ENCODE measurements around the gene TGM5. TPM values are rescaled to one million over a fixed set of nuclear protein-coding genes. Genes with fewer than 3 reads are reported as not detected.
A peak's percentile ranks its signal among the peaks of the same experiment; 100 is the strongest.

TGM5 gene, protein sequence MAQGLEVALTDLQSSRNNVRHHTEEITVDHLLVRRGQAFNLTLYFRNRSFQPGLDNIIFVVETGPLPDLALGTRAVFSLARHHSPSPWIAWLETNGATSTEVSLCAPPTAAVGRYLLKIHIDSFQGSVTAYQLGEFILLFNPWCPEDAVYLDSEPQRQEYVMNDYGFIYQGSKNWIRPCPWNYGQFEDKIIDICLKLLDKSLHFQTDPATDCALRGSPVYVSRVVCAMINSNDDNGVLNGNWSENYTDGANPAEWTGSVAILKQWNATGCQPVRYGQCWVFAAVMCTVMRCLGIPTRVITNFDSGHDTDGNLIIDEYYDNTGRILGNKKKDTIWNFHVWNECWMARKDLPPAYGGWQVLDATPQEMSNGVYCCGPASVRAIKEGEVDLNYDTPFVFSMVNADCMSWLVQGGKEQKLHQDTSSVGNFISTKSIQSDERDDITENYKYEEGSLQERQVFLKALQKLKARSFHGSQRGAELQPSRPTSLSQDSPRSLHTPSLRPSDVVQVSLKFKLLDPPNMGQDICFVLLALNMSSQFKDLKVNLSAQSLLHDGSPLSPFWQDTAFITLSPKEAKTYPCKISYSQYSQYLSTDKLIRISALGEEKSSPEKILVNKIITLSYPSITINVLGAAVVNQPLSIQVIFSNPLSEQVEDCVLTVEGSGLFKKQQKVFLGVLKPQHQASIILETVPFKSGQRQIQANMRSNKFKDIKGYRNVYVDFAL
- total RNA-seq = not detected in 2 replicates
- long read RNA-seq = 0 reads

GRCh38 chr15:43266834-43267233 is at the start of gene TGM5:
Gene TGM5, minus strand, starts transcription at chr15:43266928. Its CDS starts 79 bp downstream, at chr15:43266849.
- Mint-ChIP-seq H3K4me1 (ENCODE audit: unreplicated experiment) (no peaks in the 10 kb centered on the region), H3K4me3 (ENCODE audit: unreplicated experiment) (no peak within 1 kb of the TSS), H3K36me3 (ENCODE audit: unreplicated experiment) (no peaks in the 10 kb centered on the region), H3K9me3 (ENCODE audit: unreplicated experiment) (no peaks in the 10 kb centered on the region), H3K27me3 (ENCODE audit: unreplicated experiment) (peaks cover 72% of the 10 kb centered on the region), H3K27ac (ENCODE audit: unreplicated experiment) (no peak within 1 kb of the TSS)
- no peak for TF ChIP-seq CTCF (IDR thresholded peaks at IDR 0.05)
- peak; percentile 80 for DNase-seq (ENCODE audit: extremely low spot score, unreplicated experiment)

- H3K4me1 Mint-ChIP-seq (ENCODE audit: unreplicated experiment) = no peaks in the 10 kb centered on the region
- no peak for DNase-seq (ENCODE audit: extremely low spot score, unreplicated experiment)
- H3K27ac Mint-ChIP-seq (ENCODE audit: unreplicated experiment) = no peak overlapping the region
- H3K9me3 Mint-ChIP-seq (ENCODE audit: unreplicated experiment) = no peaks in the 10 kb centered on the region
- no peak overlapping the region for H3K4me3 Mint-ChIP-seq (ENCODE audit: unreplicated experiment)
- H3K27me3 Mint-ChIP-seq (ENCODE audit: unreplicated experiment) = peaks cover 54% of the 10 kb centered on the region
- TF ChIP-seq CTCF (IDR thresholded peaks at IDR 0.05) = no peak
- no peaks in the 10 kb centered on the region for H3K36me3 Mint-ChIP-seq (ENCODE audit: unreplicated experiment)
Measured at GRCh38 chr15:43314171-43314570, 47.4 kb upstream of the TGM5 start.

GRCh38 chr15:43312378-43312777 is 45.6 kb upstream of the TGM5 start:
- DNase-seq (ENCODE audit: extremely low spot score, unreplicated experiment) = no peak
- Mint-ChIP-seq H3K27ac (ENCODE audit: unreplicated experiment) (no peak overlapping the region), H3K4me3 (ENCODE audit: unreplicated experiment) (no peak overlapping the region), H3K9me3 (ENCODE audit: unreplicated experiment) (no peaks in the 10 kb centered on the region), H3K36me3 (ENCODE audit: unreplicated experiment) (no peaks in the 10 kb centered on the region), H3K4me1 (ENCODE audit: unreplicated experiment) (no peaks in the 10 kb centered on the region), H3K27me3 (ENCODE audit: unreplicated experiment) (peaks cover 53% of the 10 kb centered on the region)
- TF ChIP-seq CTCF (IDR thresholded peaks at IDR 0.05) = no peak

DNA sequence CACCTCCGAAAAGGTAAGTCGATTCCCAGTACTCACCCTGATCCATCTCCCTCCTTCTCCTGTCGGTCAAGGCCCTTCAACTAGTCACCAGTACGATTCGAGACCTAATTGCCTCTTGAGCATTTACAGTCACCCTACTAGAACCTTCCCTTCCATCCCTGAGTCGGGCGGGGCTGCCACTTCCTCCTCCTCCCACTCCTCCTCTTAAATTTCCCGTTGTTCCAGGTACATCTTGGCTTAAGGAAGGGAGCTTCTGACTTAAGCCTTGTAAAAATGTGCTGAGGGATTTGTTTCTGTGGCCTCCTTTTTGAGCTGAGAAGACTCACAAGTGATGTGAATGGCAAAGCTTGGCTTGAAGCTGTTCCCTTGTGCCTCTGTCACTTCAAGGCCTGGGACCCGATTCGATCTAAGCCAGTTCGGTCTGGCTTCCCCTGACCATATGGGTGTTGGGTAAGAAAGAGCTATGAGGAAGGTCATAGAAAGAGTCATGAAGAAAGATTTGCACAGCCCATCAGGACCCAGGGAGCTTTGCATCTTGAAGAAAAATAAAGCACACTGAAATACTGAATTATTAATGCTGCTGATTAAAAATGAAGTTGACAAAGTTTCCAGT is 35.6 kb upstream of the TGM5 start, which contains the start of gene TGM7:
Gene TGM7 (minus strand): TSS at position 51 of the 613 bp plus-strand sequence.
- H3K4me1 Mint-ChIP-seq (ENCODE audit: unreplicated experiment) = no peaks in the 10 kb centered on the region
- DNase-seq (ENCODE audit: extremely low spot score, unreplicated experiment) = no peak
- H3K27ac Mint-ChIP-seq (ENCODE audit: unreplicated experiment) = no peak within 1 kb of the TSS
- H3K9me3 Mint-ChIP-seq (ENCODE audit: unreplicated experiment) = no peaks in the 10 kb centered on the region
- H3K4me3 Mint-ChIP-seq (ENCODE audit: unreplicated experiment) = no peak within 1 kb of the TSS
- peaks cover 66% of the 10 kb centered on the region for H3K27me3 Mint-ChIP-seq (ENCODE audit: unreplicated experiment)
- no peak for TF ChIP-seq CTCF (IDR thresholded peaks at IDR 0.05)
- no peaks in the 10 kb centered on the region for H3K36me3 Mint-ChIP-seq (ENCODE audit: unreplicated experiment)

- no peaks in the 10 kb centered on the region for H3K36me3 Mint-ChIP-seq (ENCODE audit: unreplicated experiment)
- H3K9me3 Mint-ChIP-seq (ENCODE audit: unreplicated experiment) = no peaks in the 10 kb centered on the region
Measured at GRCh38 chr15:43299884-43300283, 33.2 kb upstream of the TGM5 start.

More at GRCh38 chr15:43299884-43300283, 33.2 kb upstream of the TGM5 start:
- Mint-ChIP-seq H3K27me3 (ENCODE audit: unreplicated experiment) (peaks cover 61% of the 10 kb centered on the region), H3K4me3 (ENCODE audit: unreplicated experiment) (no peak overlapping the region), H3K27ac (ENCODE audit: unreplicated experiment) (no peak overlapping the region), H3K4me1 (ENCODE audit: unreplicated experiment) (no peaks in the 10 kb centered on the region)
- TF ChIP-seq CTCF (IDR thresholded peaks at IDR 0.05) = no peak
- no peak for DNase-seq (ENCODE audit: extremely low spot score, unreplicated experiment)

All from osteocyte (in vitro differentiated cells).